Right lung (tissue), 10 donors: ENCODE results near the gene SOD3. TPM values are rescaled to one million over a fixed set of nuclear protein-coding genes. Genes with fewer than 3 reads are reported as not detected.

Experiments used
- DNase-seq, 2 donors: peaks; one replicate each; pipeline ENCODE4 v3.0.0-alpha.2; 2013
- long read RNA-seq, 8 donors: transcript quantifications; one replicate each; lab custom pipeline, GENCODE V29; 2026
- polyA plus RNA-seq, 5 donors: library from polyadenylated mRNA; unstranded; fragments of 120-200 nt; gene quantifications; one replicate each; pipeline versions ENCODE4 v1.2.1 to v1.2.3, GENCODE V29; 2013; ENCODE audit warnings: inconsistent platforms in 1 of 5, low replicate concordance in 1 of 5; ENCODE audit not compliant: insufficient read length in 5 of 5, insufficient read depth in 1 of 5

SOD3 gene
- polyA plus RNA-seq, result 10 to 100 TPM; 11.7 to 29.0 (median 17.6) TPM
- long read RNA-seq, donor 1, transcript SOD3-201 (2 exons, 1,526 nt), result major isoform, 25 of 25 reads
- long read RNA-seq, donor 1, partial matches to known transcripts, result 0 of 25 reads
- long read RNA-seq, donor 1, other reads (novel, unspliced or antisense), result 0 of 25 reads
- long read RNA-seq, donor 2, transcript SOD3-201 (2 exons, 1,526 nt), result major isoform, 7 of 7 reads
- long read RNA-seq, donor 2, partial matches to known transcripts, result 0 of 7 reads
- long read RNA-seq, donor 2, other reads (novel, unspliced or antisense), result 0 of 7 reads
- long read RNA-seq, donor 3, transcript SOD3-201 (2 exons, 1,526 nt), result major isoform, 16 of 16 reads
- long read RNA-seq, donor 3, partial matches to known transcripts, result 0 of 16 reads
- long read RNA-seq, donor 3, other reads (novel, unspliced or antisense), result 0 of 16 reads
- long read RNA-seq, donor 4, transcript SOD3-201 (2 exons, 1,526 nt), result major isoform, 19 of 38 reads
- long read RNA-seq, donor 4, partial matches to known transcripts, result 19 of 38 reads
- long read RNA-seq, donor 4, other reads (novel, unspliced or antisense), result 0 of 38 reads
- long read RNA-seq, donor 5, transcript SOD3-201 (2 exons, 1,526 nt), result major isoform, 13 of 25 reads
- long read RNA-seq, donor 5, partial matches to known transcripts, result 12 of 25 reads
- long read RNA-seq, donor 5, other reads (novel, unspliced or antisense), result 0 of 25 reads
- long read RNA-seq, donor 6, transcript SOD3-201 (2 exons, 1,526 nt), result major isoform, 21 of 29 reads
- long read RNA-seq, donor 6, partial matches to known transcripts, result 8 of 29 reads
- long read RNA-seq, donor 6, other reads (novel, unspliced or antisense), result 0 of 29 reads
- long read RNA-seq, donor 7, transcript SOD3-201 (2 exons, 1,526 nt), result major isoform, 13 of 13 reads
- long read RNA-seq, donor 7, partial matches to known transcripts, result 0 of 13 reads
- long read RNA-seq, donor 7, other reads (novel, unspliced or antisense), result 0 of 13 reads
- long read RNA-seq, donor 8, transcript SOD3-201 (2 exons, 1,526 nt), result major isoform, 5 of 5 reads
- long read RNA-seq, donor 8, partial matches to known transcripts, result 0 of 5 reads
- long read RNA-seq, donor 8, other reads (novel, unspliced or antisense), result 0 of 5 reads

- peak in 1 of 2 donors; percentile 62 for DNase-seq
These were observed at the start of gene SOD3 for GRCh38 chr4:24794916-24795665. TSS of gene SOD3 (plus strand) at chr4:24795573. CDS start at chr4:24799522, 3,949 bp downstream.

GRCh38 chr4:24747234-24747975 lies 48.0 kb upstream of the SOD3 start:
- DNase-seq, result no peak

- no peak for DNase-seq
These were observed 47.4 kb upstream of the SOD3 start for GRCh38 chr4:24748023-24748422.

GRCh38 chr4:24748758-24749350 lies 46.5 kb upstream of the SOD3 start:
- no peak for DNase-seq

GRCh38 chr4:24750106-24750505 lies 45.3 kb upstream of the SOD3 start:
- DNase-seq, result no peak

- DNase-seq, result no peak
These were observed 43.3 kb upstream of the SOD3 start for GRCh38 chr4:24751926-24752539.

- DNase-seq, result no peak
These were observed 41.9 kb upstream of the SOD3 start for GRCh38 chr4:24753519-24753918.

GRCh38 chr4:24754571-24754970 lies 40.8 kb upstream of the SOD3 start:
- no peak for DNase-seq

- DNase-seq, result no peak
These were observed 31.6 kb upstream of the SOD3 start for GRCh38 chr4:24763631-24764297.

- DNase-seq, result no peak
These were observed 31.0 kb upstream of the SOD3 start for GRCh38 chr4:24764345-24764744.

GRCh38 chr4:24765376-24765988 lies 29.9 kb upstream of the SOD3 start:
- DNase-seq, result no peak

- DNase-seq, result no peak
These were observed 27.4 kb upstream of the SOD3 start for GRCh38 chr4:24768006-24768405.

GRCh38 chr4:24768604-24769003 lies 26.8 kb upstream of the SOD3 start:
- no peak for DNase-seq

- DNase-seq, result no peak
These were observed 25.8 kb upstream of the SOD3 start for GRCh38 chr4:24769571-24769970.

- no peak for DNase-seq
These were observed 25.3 kb upstream of the SOD3 start for GRCh38 chr4:24770032-24770584.

GRCh38 chr4:24770667-24771066 lies 24.7 kb upstream of the SOD3 start:
- no peak for DNase-seq

GRCh38 chr4:24771241-24771640 lies 24.1 kb upstream of the SOD3 start:
- no peak for DNase-seq

GRCh38 chr4:24772061-24772705 lies 23.2 kb upstream of the SOD3 start:
- no peak for DNase-seq
